HG02588 (cell line): Measurements from ENCODE around the gene BEND7.

Experiments used
- ATAC-seq: cut with Tn5 transposase; IDR thresholded peaks from one replicate; pipeline ENCODE4 v1.9.1; 2021; ENCODE audit warnings: mild to moderate bottlenecking, moderate library complexity; ENCODE audit not compliant: unreplicated experiment

BEND7 gene

DNA sequence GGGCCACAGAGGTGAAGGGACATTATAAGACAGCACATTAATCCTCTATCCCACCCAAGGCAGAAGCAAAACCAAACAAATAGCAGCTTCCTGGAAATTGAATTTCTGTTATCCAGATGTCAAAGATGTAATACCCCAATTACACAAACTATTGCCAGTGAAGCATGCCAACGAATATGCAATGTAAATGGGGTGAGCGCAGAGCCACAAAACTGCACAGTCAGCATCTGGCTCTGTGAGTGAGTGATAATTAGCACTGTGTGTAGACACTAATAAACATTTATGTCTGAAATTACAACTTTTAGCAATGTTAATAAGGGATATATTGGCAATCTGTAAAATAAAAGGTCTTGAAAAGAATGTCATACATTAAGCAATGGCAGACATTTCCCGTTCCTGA lies 3.2 kb downstream of the BEND7 start:
- no peak for ATAC-seq

- no peak for ATAC-seq
Observed at GRCh38 chr10:13521026-13521425, 7.8 kb downstream of the BEND7 start.

DNA sequence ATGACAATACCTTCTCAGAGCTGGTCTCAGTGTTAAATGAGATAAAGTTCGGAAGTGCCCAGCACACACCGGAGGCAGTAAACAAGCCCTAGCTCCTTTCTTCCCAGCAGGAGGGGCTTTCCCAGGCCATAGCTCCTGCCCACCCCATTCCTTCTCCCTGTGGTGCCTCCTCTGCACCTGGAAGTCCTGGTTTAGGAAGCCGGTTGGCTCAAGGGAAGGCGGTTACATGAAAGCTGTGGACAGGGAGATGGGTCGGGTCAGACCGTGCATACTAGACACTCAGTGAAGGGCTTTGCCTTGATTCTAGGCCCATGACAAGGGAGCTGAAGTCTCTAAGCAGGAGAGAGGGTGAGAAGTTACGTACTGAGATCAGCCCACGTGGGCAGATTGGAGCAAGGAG lies 8.6 kb downstream of the BEND7 start:
- no peak for ATAC-seq

DNA sequence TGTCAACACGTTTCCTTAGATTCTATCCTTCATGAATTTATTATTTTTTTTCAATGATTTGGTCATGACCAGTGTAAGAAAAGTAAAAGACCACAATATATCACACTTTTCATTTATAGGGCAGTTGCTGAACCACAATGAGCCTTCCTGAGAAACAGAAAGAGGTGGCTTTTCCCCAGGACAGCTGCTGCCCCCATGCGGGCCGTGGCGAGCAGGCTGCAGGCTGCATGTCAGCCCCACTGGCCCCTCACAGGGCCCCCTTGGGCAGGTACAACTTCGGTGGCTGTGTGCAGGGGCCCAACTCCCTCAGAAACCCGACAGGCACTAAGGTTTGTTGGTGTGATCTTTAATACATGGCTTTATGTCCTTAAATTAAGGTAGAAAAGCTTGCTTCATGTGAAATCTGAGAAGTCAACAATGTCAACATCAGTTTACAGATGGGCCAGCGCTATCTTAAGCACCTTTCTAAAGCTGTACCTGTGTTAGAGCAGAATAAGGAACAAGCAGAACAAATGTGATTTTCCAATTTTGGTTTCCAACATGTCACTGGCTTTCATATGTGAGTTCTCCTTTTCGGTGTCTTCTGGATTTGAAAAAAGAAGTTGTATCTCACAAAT lies 10.6 kb downstream of the BEND7 start:
- ATAC-seq, result no peak

- no peak for ATAC-seq
Observed at GRCh38 chr10:13517675-13518074, 11.1 kb downstream of the BEND7 start.

- no peak for ATAC-seq
Observed at GRCh38 chr10:13516176-13516575, 12.6 kb downstream of the BEND7 start.

- no peak for ATAC-seq
Observed at GRCh38 chr10:13515467-13515866, 13.3 kb downstream of the BEND7 start.

GRCh38 chr10:13514296-13514695 lies 14.5 kb downstream of the BEND7 start:
- ATAC-seq, result no peak

GRCh38 chr10:13512564-13512963 lies 16.2 kb downstream of the BEND7 start:
- no peak for ATAC-seq

DNA sequence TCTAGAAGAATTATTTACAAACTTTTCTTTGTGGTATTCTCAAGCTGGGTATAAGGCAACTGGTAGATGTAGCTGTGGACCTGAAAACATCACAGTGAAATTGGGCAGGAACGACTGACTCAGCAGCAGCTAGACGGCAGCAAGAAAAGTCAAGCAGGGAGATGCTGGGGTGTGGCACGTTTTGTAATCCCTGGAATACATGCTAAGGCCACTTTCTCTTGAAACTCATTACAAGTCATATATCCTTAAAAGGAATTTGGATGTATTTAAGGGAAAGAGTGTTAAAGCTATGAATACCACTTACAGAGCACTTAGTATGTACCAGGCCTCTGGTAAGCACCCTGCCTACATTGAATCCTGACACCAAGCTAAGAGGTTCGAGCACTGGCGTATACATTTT lies 17.4 kb downstream of the BEND7 start:
- ATAC-seq, result no peak

GRCh38 chr10:13505052-13505680 lies 23.6 kb downstream of the BEND7 start:
- no peak for ATAC-seq

DNA sequence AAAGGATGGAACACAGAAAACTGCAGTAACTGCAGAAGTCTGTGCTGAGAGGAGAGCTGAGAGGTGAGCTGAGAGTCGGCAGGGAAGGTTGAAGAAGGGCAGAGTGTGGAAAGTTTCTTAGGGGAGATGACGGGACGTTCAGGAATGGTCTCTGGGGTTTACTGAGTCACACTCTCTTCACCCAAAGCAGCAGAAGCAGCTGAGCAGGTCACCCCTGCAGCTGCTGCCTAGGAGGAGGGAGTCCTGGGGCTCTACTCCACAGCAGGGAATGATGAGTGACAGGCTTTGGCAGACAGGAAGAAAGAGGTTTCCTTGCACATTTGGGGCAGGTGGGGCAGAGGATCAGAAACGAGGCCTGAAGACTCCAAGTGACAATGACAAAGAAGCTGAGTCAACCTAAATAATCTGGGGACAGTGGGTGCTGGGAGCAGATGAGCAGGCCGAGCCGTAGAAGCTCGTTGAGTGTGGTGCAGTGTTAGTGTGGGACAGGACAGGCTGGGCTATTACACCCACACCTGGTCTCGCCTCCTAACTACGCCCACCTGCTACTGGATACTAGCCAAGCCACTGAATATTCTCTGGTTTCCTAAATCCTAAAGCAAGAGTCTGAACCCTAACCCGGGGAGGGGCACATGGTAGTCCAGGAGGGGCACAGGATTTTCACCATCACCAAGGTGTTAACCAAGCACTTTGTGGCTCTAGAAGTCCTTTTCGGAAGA lies 24.9 kb downstream of the BEND7 start:
- ATAC-seq, result no peak

GRCh38 chr10:13502380-13502779 lies 26.4 kb downstream of the BEND7 start:
- no peak for ATAC-seq

DNA sequence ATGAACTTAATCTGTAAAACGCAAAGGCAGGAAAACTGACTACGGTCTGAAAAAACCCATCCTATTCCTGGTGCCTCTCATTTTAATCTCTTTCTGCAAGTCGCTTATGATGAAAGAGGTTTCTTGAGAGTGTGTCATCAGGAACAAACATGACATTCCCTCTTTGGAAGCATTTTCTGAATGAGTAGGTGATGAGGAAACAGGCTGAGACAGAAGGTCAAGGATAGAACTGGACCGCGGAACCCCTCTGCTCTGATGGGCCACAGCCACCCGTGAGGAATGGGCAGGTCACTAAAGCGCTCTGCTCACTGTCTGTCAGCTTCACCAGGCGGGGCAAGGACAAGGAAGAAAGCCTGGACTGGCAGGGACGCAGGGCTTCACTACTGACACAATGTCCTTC lies 28.6 kb downstream of the BEND7 start:
- ATAC-seq, result no peak

GRCh38 chr10:13499150-13499549 lies 29.7 kb downstream of the BEND7 start:
- ATAC-seq, result no peak

DNA sequence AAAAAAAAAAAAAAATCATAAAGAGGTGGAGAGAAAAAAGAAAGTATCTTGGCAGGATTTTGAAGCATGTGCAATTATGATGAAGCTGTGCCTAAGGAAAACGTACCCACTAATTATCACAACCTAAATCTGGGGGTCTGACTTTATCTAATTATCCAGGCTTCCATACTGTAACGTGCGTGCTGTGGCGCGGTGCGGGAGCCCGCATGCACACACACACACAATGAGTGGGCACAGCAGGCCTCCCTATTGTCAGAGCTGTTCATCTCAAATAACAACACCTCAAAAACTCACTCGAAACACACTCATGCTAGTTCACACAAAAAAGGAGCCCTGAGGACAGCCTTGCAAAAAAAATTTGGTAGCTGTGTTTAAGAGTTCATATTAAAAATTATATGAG lies 31.9 kb downstream of the BEND7 start:
- ATAC-seq, result no peak

DNA sequence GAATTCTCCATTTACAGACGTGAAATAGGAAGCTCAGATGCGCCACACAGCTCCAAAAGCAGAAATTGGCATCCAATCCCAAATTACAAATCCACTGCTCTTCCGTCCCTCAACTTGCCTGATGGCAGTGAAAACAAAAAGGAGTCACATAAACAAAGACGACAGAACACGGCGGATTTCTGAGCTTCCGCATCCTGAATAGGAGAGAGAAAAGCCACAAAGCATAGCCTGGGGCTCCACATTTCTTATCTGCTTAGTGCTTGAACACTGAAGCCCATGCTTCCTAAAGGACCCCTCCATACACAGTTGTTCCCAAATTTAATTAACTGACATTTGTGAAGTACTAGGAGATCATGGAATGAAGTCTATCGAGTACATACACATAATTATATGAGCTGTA lies 32.6 kb downstream of the BEND7 start:
- no peak for ATAC-seq

- no peak for ATAC-seq
Observed at GRCh38 chr10:13492493-13493180, 36.2 kb downstream of the BEND7 start.

DNA sequence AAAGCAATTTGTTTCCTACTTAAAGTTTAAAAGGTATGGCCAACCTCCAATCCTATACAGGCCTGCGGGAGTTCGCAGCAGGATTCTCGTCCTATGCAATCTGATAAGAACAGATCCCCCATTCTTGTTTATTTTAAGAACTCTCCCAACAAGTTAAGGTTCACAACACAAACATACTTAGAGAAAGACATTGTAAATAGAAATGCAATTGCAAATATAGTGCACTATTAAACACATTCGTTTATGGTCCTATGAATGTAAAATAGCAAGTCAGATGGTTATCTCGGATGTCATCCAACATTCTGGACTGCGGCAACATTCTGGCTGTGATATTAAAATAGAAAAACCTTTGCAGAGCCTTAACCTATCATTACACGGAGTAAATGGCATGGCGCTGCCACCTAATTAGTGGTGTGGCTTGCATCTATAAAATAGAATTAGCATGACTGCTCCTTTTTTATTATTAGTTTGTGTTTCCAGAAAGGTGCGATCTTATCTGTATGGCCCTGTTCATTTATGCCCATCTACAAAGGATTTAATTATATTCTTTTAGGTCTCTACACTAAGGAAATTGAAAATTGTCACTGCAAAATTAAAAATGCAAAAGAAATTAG lies 37.0 kb downstream of the BEND7 start:
- ATAC-seq, result no peak

GRCh38 chr10:13490503-13490902 lies 38.3 kb downstream of the BEND7 start:
- no peak for ATAC-seq

- ATAC-seq, result no peak
Observed at GRCh38 chr10:13489035-13489599, 39.7 kb downstream of the BEND7 start.
